HCT116 (cell line): ENCODE results near the gene SOX9. TPM values are rescaled to one million over a fixed set of nuclear protein-coding genes. Genes with fewer than 3 reads are reported as not detected.

ENCODE experiments used
- ATAC-seq: fragments of 200-7000 bp; cut with Tn5 transposase; 2 replicates; pipeline ENCODE4 v1.9.1; 2020; ENCODE audit warnings: mild to moderate bottlenecking, moderate library complexity
- BruUV-seq: library from RNA; stranded (reverse); fragments of 400-500 nt; replicated peaks from 2 replicates; lab custom pipeline; 2021; lab: Mats Ljungman, UMichigan
- CTCF ChIA-PET: fragments of 300-600 bp; sonication (Branson Sonifier 250); formaldehyde crosslinking; loops from one replicate; lab custom pipeline; 2021; ENCODE audit warnings: antibody characterized with exemption; lab: Charles Lee
- POLR2A ChIA-PET: fragments of 300-600, 350-600 bp; sonication (Branson Sonifier 250); formaldehyde crosslinking; loops from one replicate; lab custom pipeline; 2021; ENCODE audit warnings: antibody characterized with exemption; lab: Charles Lee
- RAD21 ChIA-PET, 2 experiments: fragments of 300-600 bp; sonication (Branson Sonifier 250); formaldehyde crosslinking; loops; one replicate each; lab custom pipeline; 2023; ENCODE audit warnings: low total read pairs in 2 of 2; ENCODE audit not compliant: uncharacterized antibody in 2 of 2, unreplicated experiment in 2 of 2, low non-redundant PET in 1 of 2; lab: Charles Lee
- DNase-seq: peaks from one replicate; pipeline ENCODE4 v3.0.0-alpha.2; 2010; ENCODE audit warnings: low read depth, low spot score
- H2AFZ ChIP-seq: fragments of 200-600 bp; shearing (Covaris generic), sonication (generic); 2 replicates; pipeline ENCODE4 v1.6.1; 2017; ENCODE audit warnings: low read depth, mixed run types, mixed read lengths, antibody characterized with exemption, low read length; ENCODE audit not compliant: poor library complexity, severe bottlenecking
- H3K27ac ChIP-seq: 2 replicates; pipeline ENCODE4 v1.5.1; 2012; ENCODE audit warnings: low read depth, low read length
- H3K27me3 ChIP-seq: fragments of 200-600 bp; sonication (generic); 2 replicates; pipeline ENCODE4 v1.6.1; 2016; ENCODE audit warnings: mixed run types, low read length, mixed read lengths; ENCODE audit not compliant: insufficient read depth
- H3K36me3 ChIP-seq, 2 experiments: fragments of 200-500 bp in 1 of 2; fragments of 200-600 bp in 1 of 2; sonication (Bioruptor generic) in 1 of 2; sonication (generic) in 1 of 2; 2 replicates each; pipeline versions ENCODE4 v1.5.1 to v1.6.1; 2014 to 2016; ENCODE audit warnings: low read length in 2 of 2, inconsistent platforms in 1 of 2, mixed read lengths in 1 of 2, mixed run types in 1 of 2; ENCODE audit not compliant: insufficient read depth in 2 of 2, control insufficient read depth in 1 of 2
- H3K4me1 ChIP-seq, 2 experiments: fragments of 200-600 bp in 1 of 2; sonication (generic) in 1 of 2; 2 replicates each; pipeline versions ENCODE4 v1.5.1 to v1.6.1; 2012 to 2017; ENCODE audit warnings: low read length in 2 of 2, inconsistent platforms in 1 of 2, mild to moderate bottlenecking in 1 of 2, mixed read lengths in 1 of 2, mixed run types in 1 of 2, moderate library complexity in 1 of 2; ENCODE audit not compliant: insufficient read depth in 2 of 2, control insufficient read depth in 1 of 2
- H3K4me2 ChIP-seq: fragments of 200-600 bp; sonication (generic); 2 replicates; pipeline ENCODE4 v1.6.1; 2017; ENCODE audit warnings: mixed run types, low read length, mixed read lengths
- H3K4me3 ChIP-seq, 2 experiments: fragments of 200-600 bp in 1 of 2; sonication (generic) in 1 of 2; replicated peaks in 1 of 2; 2 replicates each; pipeline ENCODE4 v1.5.1; 2011 to 2016; ENCODE audit warnings: low read length in 2 of 2, control low read depth in 1 of 2, low read depth in 1 of 2, mild to moderate bottlenecking in 1 of 2, mixed read lengths in 1 of 2, mixed run types in 1 of 2
- H3K79me2 ChIP-seq: fragments of 200-600 bp; sonication (generic); 2 replicates; pipeline ENCODE4 v1.6.1; 2017; ENCODE audit warnings: mild to moderate bottlenecking, mixed run types, low read length, moderate library complexity, mixed read lengths; ENCODE audit not compliant: insufficient read depth
- H3K9ac ChIP-seq: fragments of 200-600 bp; sonication (generic); 2 replicates; pipeline ENCODE4 v1.6.1; 2016; ENCODE audit warnings: low read length, mixed read lengths
- H3K9me2 ChIP-seq: fragments of 200-600 bp; sonication (generic), shearing (Covaris generic); 2 replicates; pipeline ENCODE4 v1.6.1; 2017; ENCODE audit warnings: mixed run types, mild to moderate bottlenecking, moderate library complexity; ENCODE audit not compliant: insufficient read depth
- H3K9me3 ChIP-seq, 2 experiments: fragments of 200-500 bp in 1 of 2; fragments of 200-600 bp in 1 of 2; sonication (Bioruptor generic) in 1 of 2; sonication (generic) in 1 of 2; 2 replicates each; pipeline ENCODE4 v1.6.1; 2014 to 2017; ENCODE audit warnings: low read length in 2 of 2, mixed read lengths in 2 of 2, inconsistent platforms in 1 of 2, low read depth in 1 of 2, mild to moderate bottlenecking in 1 of 2, mixed run types in 1 of 2, moderate library complexity in 1 of 2; ENCODE audit not compliant: control insufficient read depth in 1 of 2, insufficient read depth in 1 of 2
- H4K20me1 ChIP-seq: fragments of 200-600 bp; sonication (generic), shearing (Covaris generic); 2 replicates; pipeline ENCODE4 v1.6.1; 2017; ENCODE audit warnings: mixed run types, mild to moderate bottlenecking, moderate library complexity; ENCODE audit not compliant: insufficient read depth
- EGR1 ChIP-seq: IDR thresholded peaks from 2 replicates; pipeline ENCODE4 v1.6.1; 2012; ENCODE audit warnings: low read depth
- ELF1 ChIP-seq: IDR thresholded peaks from 2 replicates; pipeline ENCODE4 v1.6.1; 2012; ENCODE audit warnings: low read depth, borderline replicate concordance
- FOSL1 ChIP-seq: IDR thresholded peaks from 2 replicates; pipeline ENCODE4 v1.6.1; 2012; ENCODE audit warnings: low read depth
- JUND ChIP-seq: IDR thresholded peaks from 2 replicates; pipeline ENCODE4 v1.6.1; 2012
- POLR2A ChIP-seq: IDR thresholded peaks from 2 replicates; pipeline ENCODE4 v1.7.0; 2011; ENCODE audit warnings: borderline replicate concordance; ENCODE audit not compliant: insufficient read depth, insufficient read length; ENCODE audit errors: extremely low read depth
- POLR2AphosphoS5 ChIP-seq: IDR thresholded peaks from 2 replicates; pipeline ENCODE4 v1.6.1; 2011; ENCODE audit warnings: mild to moderate bottlenecking, low read depth, low read length, moderate library complexity
- RAD21 ChIP-seq: IDR thresholded peaks from 2 replicates; pipeline ENCODE4 v1.6.1; 2012; ENCODE audit warnings: low read depth, mild to moderate bottlenecking
- SRF ChIP-seq: IDR thresholded peaks from 2 replicates; pipeline ENCODE4 v1.6.1; 2012; ENCODE audit warnings: low read depth
- TCF7L2 ChIP-seq: IDR thresholded peaks from 2 replicates; pipeline ENCODE4 v1.7.0; 2011; ENCODE audit warnings: borderline replicate concordance, inconsistent platforms; ENCODE audit not compliant: insufficient read depth, insufficient read length; ENCODE audit errors: extremely low read depth
- YY1 ChIP-seq: IDR thresholded peaks from 2 replicates; pipeline ENCODE4 v1.6.1; 2011; ENCODE audit warnings: low read length, low read depth, moderate library complexity, mild to moderate bottlenecking; ENCODE audit not compliant: insufficient replicate concordance; ENCODE audit errors: extremely low read depth
- ZFX ChIP-seq: fragments of 450-650 bp; IDR thresholded peaks from 2 replicates; pipeline ENCODE4 v1.6.1; 2017
- ZNF274 ChIP-seq: fragments of 200-500 bp; sonication (Bioruptor generic); IDR thresholded peaks from 2 replicates; pipeline ENCODE4 v1.6.1; 2014; ENCODE audit warnings: mild to moderate bottlenecking, low read depth, low read length, inconsistent platforms
- intact Hi-C: fragments of 100-400 bp; cut with micrococcal nuclease; formaldehyde crosslinking; loops from 2 replicates; pipeline ENCODE4 v1.10.0; 2022
- total RNA-seq: library from RNA; stranded (reverse); gene quantifications from one replicate; pipeline ENCODE4 v1.2.1, GENCODE V29; 2021; ENCODE audit not compliant: unreplicated experiment
- TF ChIP-seq, protein P1 (sequence below): IDR thresholded peaks from 2 replicates; pipeline ENCODE4 v1.6.1; 2012
- TF ChIP-seq, protein P2 (sequence below), 3 experiments: fragments of 200-600 bp in 1 of 3; sonication (generic) in 1 of 3; IDR thresholded peaks in 2 of 3; conservative IDR thresholded peaks in 1 of 3; 2 replicates each; pipeline ENCODE4 v1.5.1; 2012 to 2017; ENCODE audit warnings: low read depth in 2 of 3, low read length in 2 of 3, antibody characterized with exemption in 1 of 3, borderline replicate concordance in 1 of 3, control low read depth in 1 of 3, mild to moderate bottlenecking in 1 of 3, mixed read lengths in 1 of 3, mixed run types in 1 of 3, moderate library complexity in 1 of 3; ENCODE audit not compliant: insufficient read depth in 1 of 3
- TF ChIP-seq, protein P3 (sequence below): IDR thresholded peaks from 2 replicates; pipeline ENCODE4 v1.6.1; 2012
- TF ChIP-seq, protein P4 (sequence below): IDR thresholded peaks from 2 replicates; pipeline ENCODE4 v1.6.1; 2012; ENCODE audit warnings: low read depth
- TF ChIP-seq, protein P5 (sequence below): IDR thresholded peaks from 2 replicates; pipeline ENCODE4 v1.6.1; 2011; ENCODE audit warnings: mild to moderate bottlenecking, low read length, moderate library complexity; ENCODE audit not compliant: insufficient replicate concordance; ENCODE audit errors: extremely low read depth

The SOX9 gene
- total RNA-seq, 1 experiment from 2014 or later: 69.2 TPM

DNA sequence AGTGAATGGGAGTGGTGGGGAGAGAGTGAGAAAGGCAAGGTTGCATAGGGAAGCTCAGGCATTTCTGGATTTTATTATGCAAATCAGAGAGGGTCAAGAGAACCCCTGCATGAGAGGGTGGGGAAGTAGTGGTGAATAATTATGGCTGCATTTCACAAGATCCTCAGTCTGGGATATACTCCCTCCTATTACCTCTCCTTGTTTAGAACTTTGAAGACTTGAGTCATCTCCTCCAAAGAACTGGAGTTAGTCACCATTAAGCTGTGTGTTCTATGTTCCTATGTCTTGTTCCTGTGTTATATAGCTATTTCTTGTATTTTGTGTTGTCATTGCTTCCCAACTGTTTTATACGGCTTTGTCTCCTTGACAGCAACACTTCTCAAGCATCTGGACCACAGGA, 18.4 kb downstream of the SOX9 start:
- CTCF ChIA-PET: no interaction called here
- Histone ChIP-seq H3K4me3 (no peak overlapping the region), H3K4me2 (no peak overlapping the region), H3K4me1 (peaks cover 16 to 34% of the 10 kb centered on the region in 2 experiments), H2AFZ (no peak overlapping the region), H4K20me1 (no peaks in the 10 kb centered on the region), H3K27ac (no peak overlapping the region), H3K79me2 (no peaks in the 10 kb centered on the region), H3K9me3 (no peaks in the 10 kb centered on the region), H3K9me2 (no peaks in the 10 kb centered on the region), H3K27me3 (peaks cover 11% of the 10 kb centered on the region; the same call in 1 of the 2 replicates), H3K9ac (no peak overlapping the region), H3K36me3 (no peaks in the 10 kb centered on the region)
- no TSS peak for BruUV-seq
- intact Hi-C loops: no loop called here
- RAD21 ChIA-PET: interaction anchor here in 1 of 2 experiments (0.6 kb wide), 1 partner anchor 39 kb away, joined by 3 read pairs; no protein-coding TSS in a partner anchor
- DNase-seq: no peak
- POLR2A ChIA-PET: interaction anchor here (0.7 to 1.1 kb wide), 2 partner anchors 10 to 19 kb away, joined by 3 to 4 read pairs; partner anchors contain the start of gene SOX9
- TF ChIP-seq, protein P1, sequence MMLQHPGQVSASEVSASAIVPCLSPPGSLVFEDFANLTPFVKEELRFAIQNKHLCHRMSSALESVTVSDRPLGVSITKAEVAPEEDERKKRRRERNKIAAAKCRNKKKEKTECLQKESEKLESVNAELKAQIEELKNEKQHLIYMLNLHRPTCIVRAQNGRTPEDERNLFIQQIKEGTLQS: no peak
- no peak for TF ChIP-seq ELF1
- TF ChIP-seq, protein P2, sequence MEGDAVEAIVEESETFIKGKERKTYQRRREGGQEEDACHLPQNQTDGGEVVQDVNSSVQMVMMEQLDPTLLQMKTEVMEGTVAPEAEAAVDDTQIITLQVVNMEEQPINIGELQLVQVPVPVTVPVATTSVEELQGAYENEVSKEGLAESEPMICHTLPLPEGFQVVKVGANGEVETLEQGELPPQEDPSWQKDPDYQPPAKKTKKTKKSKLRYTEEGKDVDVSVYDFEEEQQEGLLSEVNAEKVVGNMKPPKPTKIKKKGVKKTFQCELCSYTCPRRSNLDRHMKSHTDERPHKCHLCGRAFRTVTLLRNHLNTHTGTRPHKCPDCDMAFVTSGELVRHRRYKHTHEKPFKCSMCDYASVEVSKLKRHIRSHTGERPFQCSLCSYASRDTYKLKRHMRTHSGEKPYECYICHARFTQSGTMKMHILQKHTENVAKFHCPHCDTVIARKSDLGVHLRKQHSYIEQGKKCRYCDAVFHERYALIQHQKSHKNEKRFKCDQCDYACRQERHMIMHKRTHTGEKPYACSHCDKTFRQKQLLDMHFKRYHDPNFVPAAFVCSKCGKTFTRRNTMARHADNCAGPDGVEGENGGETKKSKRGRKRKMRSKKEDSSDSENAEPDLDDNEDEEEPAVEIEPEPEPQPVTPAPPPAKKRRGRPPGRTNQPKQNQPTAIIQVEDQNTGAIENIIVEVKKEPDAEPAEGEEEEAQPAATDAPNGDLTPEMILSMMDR (IDR thresholded peaks at IDR 0.05 in 2 of 3, conservative IDR thresholded peaks at IDR 0.05 in 1 of 3; ENCODE audit: borderline replicate concordance in 1 of 3, insufficient read depth in 1 of 3, low read depth in 2 of 3, low read length in 2 of 3): no peak
- no peak for TF ChIP-seq JUND
- no peak for TF ChIP-seq SRF
- TF ChIP-seq, protein P3, sequence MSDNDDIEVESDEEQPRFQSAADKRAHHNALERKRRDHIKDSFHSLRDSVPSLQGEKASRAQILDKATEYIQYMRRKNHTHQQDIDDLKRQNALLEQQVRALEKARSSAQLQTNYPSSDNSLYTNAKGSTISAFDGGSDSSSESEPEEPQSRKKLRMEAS: no peak
- TF ChIP-seq ZNF274: no peak
- TF ChIP-seq FOSL1: no peak
- TF ChIP-seq, protein P4, sequence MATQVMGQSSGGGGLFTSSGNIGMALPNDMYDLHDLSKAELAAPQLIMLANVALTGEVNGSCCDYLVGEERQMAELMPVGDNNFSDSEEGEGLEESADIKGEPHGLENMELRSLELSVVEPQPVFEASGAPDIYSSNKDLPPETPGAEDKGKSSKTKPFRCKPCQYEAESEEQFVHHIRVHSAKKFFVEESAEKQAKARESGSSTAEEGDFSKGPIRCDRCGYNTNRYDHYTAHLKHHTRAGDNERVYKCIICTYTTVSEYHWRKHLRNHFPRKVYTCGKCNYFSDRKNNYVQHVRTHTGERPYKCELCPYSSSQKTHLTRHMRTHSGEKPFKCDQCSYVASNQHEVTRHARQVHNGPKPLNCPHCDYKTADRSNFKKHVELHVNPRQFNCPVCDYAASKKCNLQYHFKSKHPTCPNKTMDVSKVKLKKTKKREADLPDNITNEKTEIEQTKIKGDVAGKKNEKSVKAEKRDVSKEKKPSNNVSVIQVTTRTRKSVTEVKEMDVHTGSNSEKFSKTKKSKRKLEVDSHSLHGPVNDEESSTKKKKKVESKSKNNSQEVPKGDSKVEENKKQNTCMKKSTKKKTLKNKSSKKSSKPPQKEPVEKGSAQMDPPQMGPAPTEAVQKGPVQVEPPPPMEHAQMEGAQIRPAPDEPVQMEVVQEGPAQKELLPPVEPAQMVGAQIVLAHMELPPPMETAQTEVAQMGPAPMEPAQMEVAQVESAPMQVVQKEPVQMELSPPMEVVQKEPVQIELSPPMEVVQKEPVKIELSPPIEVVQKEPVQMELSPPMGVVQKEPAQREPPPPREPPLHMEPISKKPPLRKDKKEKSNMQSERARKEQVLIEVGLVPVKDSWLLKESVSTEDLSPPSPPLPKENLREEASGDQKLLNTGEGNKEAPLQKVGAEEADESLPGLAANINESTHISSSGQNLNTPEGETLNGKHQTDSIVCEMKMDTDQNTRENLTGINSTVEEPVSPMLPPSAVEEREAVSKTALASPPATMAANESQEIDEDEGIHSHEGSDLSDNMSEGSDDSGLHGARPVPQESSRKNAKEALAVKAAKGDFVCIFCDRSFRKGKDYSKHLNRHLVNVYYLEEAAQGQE: no peak
- no peak for TF ChIP-seq TCF7L2
- no peak for TF ChIP-seq YY1
- no peak for TF ChIP-seq EGR1
- TF ChIP-seq, protein P5, sequence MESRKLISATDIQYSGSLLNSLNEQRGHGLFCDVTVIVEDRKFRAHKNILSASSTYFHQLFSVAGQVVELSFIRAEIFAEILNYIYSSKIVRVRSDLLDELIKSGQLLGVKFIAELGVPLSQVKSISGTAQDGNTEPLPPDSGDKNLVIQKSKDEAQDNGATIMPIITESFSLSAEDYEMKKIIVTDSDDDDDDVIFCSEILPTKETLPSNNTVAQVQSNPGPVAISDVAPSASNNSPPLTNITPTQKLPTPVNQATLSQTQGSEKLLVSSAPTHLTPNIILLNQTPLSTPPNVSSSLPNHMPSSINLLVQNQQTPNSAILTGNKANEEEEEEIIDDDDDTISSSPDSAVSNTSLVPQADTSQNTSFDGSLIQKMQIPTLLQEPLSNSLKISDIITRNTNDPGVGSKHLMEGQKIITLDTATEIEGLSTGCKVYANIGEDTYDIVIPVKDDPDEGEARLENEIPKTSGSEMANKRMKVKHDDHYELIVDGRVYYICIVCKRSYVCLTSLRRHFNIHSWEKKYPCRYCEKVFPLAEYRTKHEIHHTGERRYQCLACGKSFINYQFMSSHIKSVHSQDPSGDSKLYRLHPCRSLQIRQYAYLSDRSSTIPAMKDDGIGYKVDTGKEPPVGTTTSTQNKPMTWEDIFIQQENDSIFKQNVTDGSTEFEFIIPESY: no peak
- no peak for TF ChIP-seq RAD21
- no peak for TF ChIP-seq POLR2A
- TF ChIP-seq POLR2AphosphoS5: no peak
- TF ChIP-seq ZFX: no peak
- no peak for ATAC-seq
